Measurements from ENCODE around the gene UGT1A7. TPM values are rescaled to one million over a fixed set of nuclear protein-coding genes. Genes with fewer than 3 reads are reported as not detected.

The UGT1A7 gene
- polyA plus RNA-seq, 1 donor (not counting 4 experiments of a cell fraction or from before 2014, with no cell fraction given): 0.87 TPM

DNA sequence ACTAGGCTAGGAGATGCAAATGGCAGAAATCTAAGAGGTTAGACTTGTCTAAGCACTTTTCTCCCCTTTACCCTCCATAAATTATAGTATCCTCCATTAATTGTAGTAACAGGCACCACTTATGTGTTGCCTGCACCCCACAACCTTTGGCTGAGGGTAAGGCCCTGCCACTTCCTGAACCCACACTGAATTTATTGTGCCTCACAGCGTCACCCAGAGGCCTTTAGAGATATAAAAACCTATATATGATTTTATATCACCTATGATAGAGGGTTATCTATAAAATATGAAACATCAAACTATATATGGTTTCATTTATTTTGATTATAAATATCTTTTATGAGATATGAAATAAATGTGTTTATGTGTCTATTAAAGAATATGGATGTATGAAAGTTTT lies 7.4 kb upstream of the UGT1A7 start:
- no peak for DNase-seq (ENCODE audit: low read depth, low spot score)
- no peak for FAIRE-seq
- no peaks in the 10 kb centered on the region for H3K4me1 ChIP-seq (ENCODE audit: control insufficient read depth, extremely low read depth, insufficient read depth, low read length)
- no peaks in the 10 kb centered on the region for H3K79me2 ChIP-seq (ENCODE audit: control insufficient read depth, insufficient read depth, low read length)
- no peaks in the 10 kb centered on the region for H4K20me1 ChIP-seq (ENCODE audit: control insufficient read depth, extremely low read depth, insufficient read depth, low read length)
- H2AFZ ChIP-seq (ENCODE audit: control insufficient read depth, low read length): no peak overlapping the region
- no peaks in the 10 kb centered on the region for H3K9me3 ChIP-seq (ENCODE audit: control insufficient read depth, low read depth, low read length)
- H3K9me1 ChIP-seq (ENCODE audit: control insufficient read depth, extremely low read depth, insufficient read depth, low read length): no peaks in the 10 kb centered on the region
- H3K27me3 ChIP-seq (ENCODE audit: control insufficient read depth, extremely low read depth, insufficient read depth, low read length): no peaks in the 10 kb centered on the region
- dilution Hi-C loops (cut with MboI; ENCODE audit: extremely low pct_ligation_motif_present, low sequenced_read_pairs): no loop called here
- H3K9ac ChIP-seq (ENCODE audit: control insufficient read depth, extremely low read depth, insufficient read depth, low read length): no peak overlapping the region
- no peak for TF ChIP-seq CTCF (optimal IDR thresholded peaks at IDR 0.05 in 1 of 3, IDR thresholded peaks at IDR 0.05 in 1 of 3, conservative IDR thresholded peaks at IDR 0.05 in 1 of 3; ENCODE audit: extremely low read depth in 1 of 3, insufficient read depth in 2 of 3, low read length in 3 of 3)
- TF ChIP-seq EZH2 (IDR thresholded peaks at IDR 0.05; ENCODE audit: low read length): no peak
- no peaks in the 10 kb centered on the region for H3K36me3 ChIP-seq (ENCODE audit: control insufficient read depth in 2 of 2, extremely low read depth in 1 of 2, insufficient read depth in 2 of 2, low read length in 2 of 2)
- H3K4me2 ChIP-seq (ENCODE audit: control insufficient read depth, extremely low read depth, insufficient read depth, low read depth, low read length): no peak overlapping the region
- no peak overlapping the region for H3K27ac ChIP-seq (ENCODE audit: control insufficient read depth, insufficient read depth, low read length)
- H3K4me3 ChIP-seq (ENCODE audit: control insufficient read depth in 2 of 3, extremely low read depth in 1 of 3, insufficient read depth in 2 of 3, low read depth in 1 of 3, low read length in 3 of 3): no peak overlapping the region

GRCh38 chr2:233674995-233675394 lies 6.7 kb upstream of the UGT1A7 start:
- no peak for DNase-seq (ENCODE audit: low read depth, low spot score)
- Histone ChIP-seq H3K27ac (ENCODE audit: control insufficient read depth, insufficient read depth, low read length) (no peak overlapping the region), H3K4me2 (ENCODE audit: control insufficient read depth, extremely low read depth, insufficient read depth, low read depth, low read length) (no peak overlapping the region), H2AFZ (ENCODE audit: control insufficient read depth, low read length) (no peak overlapping the region), H3K79me2 (ENCODE audit: control insufficient read depth, insufficient read depth, low read length) (no peaks in the 10 kb centered on the region), H3K9me1 (ENCODE audit: control insufficient read depth, extremely low read depth, insufficient read depth, low read length) (no peaks in the 10 kb centered on the region), H3K9ac (ENCODE audit: control insufficient read depth, extremely low read depth, insufficient read depth, low read length) (no peak overlapping the region), H3K27me3 (ENCODE audit: control insufficient read depth, extremely low read depth, insufficient read depth, low read length) (no peaks in the 10 kb centered on the region), H3K4me1 (ENCODE audit: control insufficient read depth, extremely low read depth, insufficient read depth, low read length) (no peaks in the 10 kb centered on the region), H4K20me1 (ENCODE audit: control insufficient read depth, extremely low read depth, insufficient read depth, low read length) (no peaks in the 10 kb centered on the region), H3K36me3 (ENCODE audit: control insufficient read depth in 2 of 2, extremely low read depth in 1 of 2, insufficient read depth in 2 of 2, low read length in 2 of 2) (no peaks in the 10 kb centered on the region), H3K4me3 (ENCODE audit: control insufficient read depth in 2 of 3, extremely low read depth in 1 of 3, insufficient read depth in 2 of 3, low read depth in 1 of 3, low read length in 3 of 3) (no peak overlapping the region), H3K9me3 (ENCODE audit: control insufficient read depth, low read depth, low read length) (no peaks in the 10 kb centered on the region)
- TF ChIP-seq EZH2 (IDR thresholded peaks at IDR 0.05; ENCODE audit: low read length) (no peak), CTCF (optimal IDR thresholded peaks at IDR 0.05 in 1 of 3, IDR thresholded peaks at IDR 0.05 in 1 of 3, conservative IDR thresholded peaks at IDR 0.05 in 1 of 3; ENCODE audit: extremely low read depth in 1 of 3, insufficient read depth in 2 of 3, low read length in 3 of 3) (no peak)
- FAIRE-seq: no peak
- dilution Hi-C loops (cut with MboI; ENCODE audit: extremely low pct_ligation_motif_present, low sequenced_read_pairs): no loop called here
